Keratinocyte (primary cell): ENCODE data around the gene ARHGEF28. TPM values are rescaled to one million over a fixed set of nuclear protein-coding genes. Genes with fewer than 3 reads are reported as not detected.

ENCODE experiments used
- DNase-seq: peaks from one replicate; pipeline ENCODE4 v3.0.0-alpha.2; 2011; ENCODE audit warnings: low read depth, missing footprints, low spot score
- FAIRE-seq: peaks from 2 replicates; lab custom pipeline; 2011; peaks lifted over from hg19 to GRCh38; lab: Jason Lieb, UNC
- H2AFZ ChIP-seq: 2 replicates; pipeline ENCODE4 v1.6.0; 2012; ENCODE audit warnings: low read length, control low read depth, inconsistent platforms; ENCODE audit not compliant: control insufficient read depth
- H3K27ac ChIP-seq: 2 replicates; pipeline ENCODE4 v1.5.1; 2011; ENCODE audit warnings: low read length; ENCODE audit not compliant: control insufficient read depth, insufficient read depth
- H3K27me3 ChIP-seq: 3 replicates; pipeline ENCODE4 v1.6.0; 2011; ENCODE audit warnings: low read length; ENCODE audit not compliant: control insufficient read depth, insufficient read depth; ENCODE audit errors: extremely low read depth
- H3K36me3 ChIP-seq, 2 experiments: 2 replicates in 1 of 2; 3 replicates in 1 of 2; pipeline ENCODE4 v1.5.1; 2011; ENCODE audit warnings: low read length in 2 of 2, mild to moderate bottlenecking in 1 of 2; ENCODE audit not compliant: control insufficient read depth in 2 of 2, insufficient read depth in 2 of 2; ENCODE audit errors: extremely low read depth in 1 of 2
- H3K4me1 ChIP-seq: 3 replicates; pipeline ENCODE4 v1.5.1; 2011; ENCODE audit warnings: low read length; ENCODE audit not compliant: control insufficient read depth, insufficient read depth; ENCODE audit errors: extremely low read depth
- H3K4me2 ChIP-seq: 3 replicates; pipeline ENCODE4 v1.6.0; 2011; ENCODE audit warnings: low read depth, low read length; ENCODE audit not compliant: control insufficient read depth, insufficient read depth; ENCODE audit errors: extremely low read depth
- H3K4me3 ChIP-seq, 3 experiments: fragments of 200-600 bp in 1 of 3; sonication (generic) in 1 of 3; 2 replicates in 2 of 3; 3 replicates in 1 of 3; pipeline ENCODE4 v1.5.1; 2011 to 2016; ENCODE audit warnings: low read length in 3 of 3, mild to moderate bottlenecking in 3 of 3, control low read depth in 2 of 3, inconsistent platforms in 1 of 3, low read depth in 1 of 3, mixed read lengths in 1 of 3, mixed run types in 1 of 3, moderate library complexity in 1 of 3; ENCODE audit not compliant: control insufficient read depth in 2 of 3, insufficient read depth in 2 of 3; ENCODE audit errors: extremely low read depth in 1 of 3
- H3K79me2 ChIP-seq: 2 replicates; pipeline ENCODE4 v1.6.0; 2012; ENCODE audit warnings: low read length; ENCODE audit not compliant: control insufficient read depth, insufficient read depth
- H3K9ac ChIP-seq: 3 replicates; pipeline ENCODE4 v1.6.0; 2011; ENCODE audit warnings: low read length; ENCODE audit not compliant: control insufficient read depth, insufficient read depth; ENCODE audit errors: extremely low read depth
- H3K9me1 ChIP-seq: 3 replicates; pipeline ENCODE4 v1.6.0; 2011; ENCODE audit warnings: low read length; ENCODE audit not compliant: control insufficient read depth, insufficient read depth; ENCODE audit errors: extremely low read depth
- H3K9me3 ChIP-seq: 2 replicates; pipeline ENCODE4 v1.5.1; 2012; ENCODE audit warnings: low read depth, low read length; ENCODE audit not compliant: control insufficient read depth
- H4K20me1 ChIP-seq: 3 replicates; pipeline ENCODE4 v1.6.0; 2011; ENCODE audit warnings: low read length; ENCODE audit not compliant: control insufficient read depth, insufficient read depth; ENCODE audit errors: extremely low read depth
- CTCF ChIP-seq, 3 experiments: IDR thresholded peaks in 1 of 3; conservative IDR thresholded peaks in 1 of 3; optimal IDR thresholded peaks in 1 of 3; 2 replicates in 2 of 3; 3 replicates in 1 of 3; pipeline versions ENCODE3 to v1.5.1; 2011; ENCODE audit warnings: low read length in 3 of 3, mild to moderate bottlenecking in 3 of 3, moderate library complexity in 2 of 3, control low read depth in 1 of 3, inconsistent platforms in 1 of 3; ENCODE audit not compliant: insufficient read depth in 2 of 3; ENCODE audit errors: extremely low read depth in 1 of 3
- EZH2 ChIP-seq: IDR thresholded peaks from one replicate; pipeline ENCODE4 v1.6.1; 2012; ENCODE audit warnings: inconsistent platforms, mild to moderate bottlenecking, low read length, moderate library complexity
- dilution Hi-C: fragments of 300-500 bp; cut with MboI; formaldehyde crosslinking; loops from one replicate; pipeline ENCODE4 v1.7.0; 2020; ENCODE audit warnings: low sequenced_read_pairs; ENCODE audit not compliant: extremely low pct_ligation_motif_present
- polyA plus RNA-seq, 5 experiments: library from polyadenylated mRNA; depleted of rRNA in 3 of 5; stranded (reverse) in 3 of 5; stranded (forward) in 1 of 5; unstranded in 1 of 5; fragments of >200 nt; gene quantifications; 1 replicate in 1 of 5; 2 replicates in 3 of 5; 3 replicates in 1 of 5; pipeline versions ENCODE4 v1.2.1 to v1.2.3, GENCODE V29; 2011 to 2012; ENCODE audit warnings: missing spikeins in 2 of 5, low read depth in 1 of 5, low replicate concordance in 1 of 5

ARHGEF28 gene
- polyA plus RNA-seq, 1 donor (not counting 4 experiments of a cell fraction or from before 2014, with no cell fraction given): 31.6 TPM

DNA sequence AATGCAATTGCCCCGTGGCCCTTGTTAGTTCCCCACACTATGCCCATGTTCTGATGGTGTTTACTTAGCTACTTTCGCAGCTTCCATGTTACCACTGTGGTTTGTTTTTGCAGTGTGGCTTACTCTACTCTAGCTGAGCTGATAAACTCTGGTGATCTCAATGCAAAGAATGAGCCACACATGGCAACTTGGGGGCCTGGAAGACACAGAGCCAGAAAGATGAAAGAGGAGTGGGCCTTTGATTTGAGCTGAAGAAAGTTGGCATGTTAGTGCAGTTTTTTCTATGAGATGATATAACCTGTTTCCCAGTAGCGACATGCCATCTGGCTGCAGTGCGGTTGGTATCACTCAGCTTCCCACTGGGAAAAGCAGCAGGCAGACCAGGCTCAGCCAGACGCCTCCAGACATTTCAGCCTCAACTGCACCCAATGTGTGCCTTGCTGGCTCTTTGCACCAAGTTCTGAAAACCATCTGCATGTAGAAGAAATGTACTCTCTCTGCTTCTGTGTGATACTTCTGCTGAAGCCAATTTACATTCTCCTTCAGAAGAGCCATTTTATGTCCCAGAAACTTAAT, 329.4 kb downstream of the ARHGEF28 start:
- Histone ChIP-seq H3K4me2 (no peak overlapping the region), H3K27me3 (no peaks in the 10 kb centered on the region), H3K9me3 (no peaks in the 10 kb centered on the region), H2AFZ (no peak overlapping the region), H3K9ac (no peak overlapping the region), H4K20me1 (no peaks in the 10 kb centered on the region), H3K4me1 (peaks cover 13% of the 10 kb centered on the region), H3K27ac (no peak overlapping the region), H3K9me1 (no peaks in the 10 kb centered on the region), H3K36me3 (no peaks in the 10 kb centered on the region), H3K79me2 (no peaks in the 10 kb centered on the region), H3K4me3 (no peak overlapping the region)
- FAIRE-seq (peak; percentile 23), DNase-seq (no peak)
- TF ChIP-seq CTCF (optimal IDR thresholded peaks at IDR 0.05 in 1 of 3, IDR thresholded peaks at IDR 0.05 in 1 of 3, conservative IDR thresholded peaks at IDR 0.05 in 1 of 3; ENCODE audit: extremely low read depth in 1 of 3, insufficient read depth in 2 of 3, low read length in 3 of 3): no peak
- TF ChIP-seq EZH2: no peak
- dilution Hi-C loops: no loop called here

- no peaks in the 10 kb centered on the region for H3K9me1 ChIP-seq
- H2AFZ ChIP-seq: peak overlapping the region; percentile 67
These were observed 331.5 kb downstream of the ARHGEF28 start for GRCh38 chr5:73957397-73958001.

More at GRCh38 chr5:73957397-73958001, 331.5 kb downstream of the ARHGEF28 start:
- Histone ChIP-seq H3K27ac (peak overlapping the region; percentile 66), H3K4me1 (peaks cover 13% of the 10 kb centered on the region), H4K20me1 (no peaks in the 10 kb centered on the region), H3K9ac (peak overlapping the region; percentile 13), H3K9me3 (no peaks in the 10 kb centered on the region), H3K79me2 (no peaks in the 10 kb centered on the region), H3K4me3 (no peak overlapping the region), H3K4me2 (peak overlapping the region; percentile 72), H3K36me3 (no peaks in the 10 kb centered on the region), H3K27me3 (no peaks in the 10 kb centered on the region)
- no peak for TF ChIP-seq EZH2
- no peak for TF ChIP-seq CTCF (optimal IDR thresholded peaks at IDR 0.05 in 1 of 3, IDR thresholded peaks at IDR 0.05 in 1 of 3, conservative IDR thresholded peaks at IDR 0.05 in 1 of 3; ENCODE audit: extremely low read depth in 1 of 3, insufficient read depth in 2 of 3, low read length in 3 of 3)
- FAIRE-seq (peak; percentile 100), DNase-seq (peak; percentile 98)
- dilution Hi-C loops: no loop called here
